Measurements from ENCODE around the gene PAPLN.

GRCh38 chr14:73293782-73294781 lies 56.8 kb downstream of the PAPLN start:
- TF ChIP-seq CTCF (IDR thresholded peaks at IDR 0.05; ENCODE audit: insufficient read depth, low read length, poor library complexity, severe bottlenecking) (no peak), EZH2phosphoT487 (conservative IDR thresholded peaks at IDR 0.05; ENCODE audit: low read length) (no peak)

Measured in SU-DHL-6 (cell line).